HG03432 (cell line): ENCODE data around the gene SH3BP4.

Source experiments
- ATAC-seq: cut with Tn5 transposase; IDR thresholded peaks from one replicate; pipeline ENCODE4 v1.9.1; 2021; ENCODE audit warnings: mild to moderate bottlenecking, moderate library complexity; ENCODE audit not compliant: unreplicated experiment

SH3BP4 gene, protein sequence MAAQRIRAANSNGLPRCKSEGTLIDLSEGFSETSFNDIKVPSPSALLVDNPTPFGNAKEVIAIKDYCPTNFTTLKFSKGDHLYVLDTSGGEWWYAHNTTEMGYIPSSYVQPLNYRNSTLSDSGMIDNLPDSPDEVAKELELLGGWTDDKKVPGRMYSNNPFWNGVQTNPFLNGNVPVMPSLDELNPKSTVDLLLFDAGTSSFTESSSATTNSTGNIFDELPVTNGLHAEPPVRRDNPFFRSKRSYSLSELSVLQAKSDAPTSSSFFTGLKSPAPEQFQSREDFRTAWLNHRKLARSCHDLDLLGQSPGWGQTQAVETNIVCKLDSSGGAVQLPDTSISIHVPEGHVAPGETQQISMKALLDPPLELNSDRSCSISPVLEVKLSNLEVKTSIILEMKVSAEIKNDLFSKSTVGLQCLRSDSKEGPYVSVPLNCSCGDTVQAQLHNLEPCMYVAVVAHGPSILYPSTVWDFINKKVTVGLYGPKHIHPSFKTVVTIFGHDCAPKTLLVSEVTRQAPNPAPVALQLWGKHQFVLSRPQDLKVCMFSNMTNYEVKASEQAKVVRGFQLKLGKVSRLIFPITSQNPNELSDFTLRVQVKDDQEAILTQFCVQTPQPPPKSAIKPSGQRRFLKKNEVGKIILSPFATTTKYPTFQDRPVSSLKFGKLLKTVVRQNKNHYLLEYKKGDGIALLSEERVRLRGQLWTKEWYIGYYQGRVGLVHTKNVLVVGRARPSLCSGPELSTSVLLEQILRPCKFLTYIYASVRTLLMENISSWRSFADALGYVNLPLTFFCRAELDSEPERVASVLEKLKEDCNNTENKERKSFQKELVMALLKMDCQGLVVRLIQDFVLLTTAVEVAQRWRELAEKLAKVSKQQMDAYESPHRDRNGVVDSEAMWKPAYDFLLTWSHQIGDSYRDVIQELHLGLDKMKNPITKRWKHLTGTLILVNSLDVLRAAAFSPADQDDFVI

GRCh38 chr2:234951664-234952269, at the start of gene SH3BP4:
SH3BP4 (plus strand) TSS chr2:234952017; CDS start chr2:235035003, 82,986 bp downstream.
- ATAC-seq, result no peak

DNA sequence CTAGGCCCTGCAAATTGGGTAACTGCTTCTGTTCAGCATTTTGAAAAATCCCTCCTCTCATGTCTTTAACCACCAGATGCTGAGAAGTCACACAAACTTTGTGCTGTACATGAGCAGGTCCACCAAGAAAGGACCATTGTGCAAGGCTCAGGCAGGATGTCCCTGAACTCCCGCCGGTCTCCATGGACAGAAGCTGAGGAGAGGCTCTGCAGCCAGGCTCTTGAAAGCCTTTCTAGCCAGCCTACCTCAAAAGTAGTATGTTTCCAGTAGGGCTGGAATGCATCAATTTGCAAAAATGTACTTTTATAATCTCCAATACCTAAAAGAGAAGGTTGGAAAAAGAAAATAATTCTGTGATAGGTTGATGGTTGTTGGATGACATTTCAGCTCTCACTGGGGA, 47.0 kb upstream of the SH3BP4 start:
- ATAC-seq, result no peak

- no peak for ATAC-seq
Observed at GRCh38 chr2:234905547-234906265, 46.1 kb upstream of the SH3BP4 start.

DNA sequence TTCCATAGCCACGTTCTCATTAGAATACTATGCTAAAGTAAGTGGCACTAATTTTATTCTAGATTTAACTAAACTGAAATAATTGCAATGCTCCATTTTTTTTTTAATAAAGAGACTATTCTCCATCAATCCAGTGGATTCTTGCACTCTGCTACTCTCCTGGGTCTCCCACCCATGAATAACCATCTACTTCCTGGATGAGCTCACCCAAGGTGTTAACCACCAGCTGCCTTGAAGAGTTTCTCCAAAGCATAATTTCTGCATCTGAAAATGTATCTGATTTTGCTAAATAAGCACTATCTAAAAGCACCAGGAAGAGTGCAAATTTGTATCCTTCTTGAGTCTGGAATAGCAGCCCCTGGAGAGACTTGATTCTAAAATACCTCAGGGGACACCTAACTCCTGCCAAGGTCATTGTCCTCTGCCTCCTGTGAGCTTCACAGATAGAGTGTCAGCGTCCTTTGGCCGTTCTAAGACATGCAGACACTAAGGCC, 41.6 kb upstream of the SH3BP4 start:
- ATAC-seq, result no peak

- no peak for ATAC-seq
Observed at GRCh38 chr2:234911271-234911670, 40.5 kb upstream of the SH3BP4 start.

GRCh38 chr2:234912437-234912836, 39.4 kb upstream of the SH3BP4 start:
- ATAC-seq, result no peak

- no peak for ATAC-seq
Observed at GRCh38 chr2:234913208-234913626, 38.6 kb upstream of the SH3BP4 start.

GRCh38 chr2:234914371-234915154, 37.3 kb upstream of the SH3BP4 start:
- no peak for ATAC-seq

- no peak for ATAC-seq
Observed at GRCh38 chr2:234916674-234917073, 35.1 kb upstream of the SH3BP4 start.

DNA sequence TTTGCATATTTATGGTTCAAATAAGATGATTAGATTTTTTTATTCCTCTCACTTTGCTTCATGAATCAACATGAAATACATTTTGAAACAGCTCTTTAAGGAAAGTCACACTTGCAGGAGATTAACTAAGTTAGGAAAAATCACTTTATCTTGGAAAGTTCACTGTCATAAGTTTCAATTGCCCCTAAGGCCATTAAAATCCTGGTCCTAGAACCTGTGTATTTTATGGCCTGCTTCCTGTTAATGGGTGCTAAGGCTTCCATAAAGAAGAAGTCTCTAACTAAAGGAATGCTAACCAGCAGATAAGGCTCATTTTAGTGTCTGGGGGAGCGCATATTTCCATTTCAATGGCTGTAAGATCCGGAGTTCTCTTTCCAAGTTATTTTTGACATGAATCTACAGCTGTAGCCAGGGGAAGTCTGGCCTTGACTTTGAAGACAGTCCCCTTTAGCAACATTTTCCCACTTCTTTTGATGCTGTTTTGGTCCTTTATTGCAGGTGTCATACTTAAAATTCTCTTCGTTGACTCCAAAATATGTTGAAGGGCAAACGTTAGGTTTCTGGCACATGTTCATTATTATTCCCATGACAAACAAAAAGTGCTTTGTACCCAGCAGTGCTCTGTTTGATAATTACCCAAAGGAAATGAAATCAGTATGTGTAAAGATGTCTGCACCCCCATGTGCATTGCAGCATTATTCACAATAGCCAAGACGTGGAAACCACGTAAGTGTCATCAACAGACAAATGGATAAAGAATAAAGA, 34.4 kb upstream of the SH3BP4 start:
- no peak for ATAC-seq

- ATAC-seq, result no peak
Observed at GRCh38 chr2:234919711-234920110, 32.1 kb upstream of the SH3BP4 start.

DNA sequence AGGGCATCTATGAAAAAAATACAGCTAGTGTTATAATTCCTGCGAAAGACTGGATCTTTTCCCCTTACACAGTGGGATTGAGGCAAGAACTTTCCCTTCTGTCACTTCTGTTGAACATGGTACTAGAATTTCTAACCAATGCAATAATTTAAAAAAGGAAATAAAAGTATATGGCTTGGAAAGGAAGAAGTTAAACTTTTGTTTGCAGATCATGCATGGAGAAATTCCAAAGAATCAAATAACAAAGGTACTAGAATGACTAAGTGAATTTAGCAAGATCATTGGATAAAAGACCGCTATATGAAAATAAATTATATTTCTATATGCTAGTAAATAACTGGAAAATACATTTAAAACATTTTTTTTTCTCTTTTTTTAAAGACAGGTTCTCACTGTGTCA, 31.0 kb upstream of the SH3BP4 start:
- no peak for ATAC-seq

DNA sequence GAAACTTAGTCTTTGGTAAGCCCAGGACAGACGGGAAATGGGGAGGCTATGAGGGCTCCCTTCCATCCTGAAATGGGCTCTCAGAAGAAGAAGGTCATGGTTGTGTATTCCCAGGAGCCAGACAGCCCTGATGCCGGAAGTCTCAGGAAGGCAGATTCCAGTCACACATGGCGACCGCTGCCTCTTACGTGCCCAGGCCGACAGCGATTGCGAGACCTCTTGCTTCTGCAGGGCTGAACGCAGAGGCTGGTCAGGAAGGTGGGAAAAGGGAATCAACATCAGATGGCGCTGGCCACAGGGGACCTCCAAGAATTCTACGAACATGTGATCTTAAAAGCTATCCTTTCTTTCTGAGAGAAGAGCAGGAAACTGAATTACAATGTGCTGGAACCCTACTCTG, 22.8 kb upstream of the SH3BP4 start:
- no peak for ATAC-seq

- ATAC-seq, result no peak
Observed at GRCh38 chr2:234930397-234930796, 21.4 kb upstream of the SH3BP4 start.

GRCh38 chr2:234931371-234931770, 20.4 kb upstream of the SH3BP4 start:
- no peak for ATAC-seq

- ATAC-seq, result no peak
Observed at GRCh38 chr2:234932591-234933168, 19.1 kb upstream of the SH3BP4 start.

DNA sequence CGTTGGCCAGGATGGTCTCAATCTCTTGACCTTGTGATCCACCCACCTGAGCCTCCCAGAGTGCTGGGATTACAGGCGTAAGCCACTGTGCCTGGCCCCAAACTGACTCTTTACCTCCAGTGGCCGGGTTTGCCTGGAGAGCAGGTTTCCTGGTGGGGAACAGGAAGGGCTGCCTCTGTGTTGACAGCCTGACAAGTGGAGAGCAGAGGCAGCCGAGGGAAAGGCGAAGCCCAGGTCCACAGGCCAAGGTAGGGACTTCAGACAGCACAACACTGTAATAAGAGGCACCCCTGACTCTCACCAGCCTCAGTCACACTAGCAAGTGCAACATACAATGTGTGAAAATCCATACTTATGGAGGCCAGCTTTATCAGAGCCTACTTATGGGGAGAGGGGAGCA, 16.5 kb upstream of the SH3BP4 start:
- ATAC-seq, result no peak

GRCh38 chr2:234939576-234939975, 12.2 kb upstream of the SH3BP4 start:
- no peak for ATAC-seq

DNA sequence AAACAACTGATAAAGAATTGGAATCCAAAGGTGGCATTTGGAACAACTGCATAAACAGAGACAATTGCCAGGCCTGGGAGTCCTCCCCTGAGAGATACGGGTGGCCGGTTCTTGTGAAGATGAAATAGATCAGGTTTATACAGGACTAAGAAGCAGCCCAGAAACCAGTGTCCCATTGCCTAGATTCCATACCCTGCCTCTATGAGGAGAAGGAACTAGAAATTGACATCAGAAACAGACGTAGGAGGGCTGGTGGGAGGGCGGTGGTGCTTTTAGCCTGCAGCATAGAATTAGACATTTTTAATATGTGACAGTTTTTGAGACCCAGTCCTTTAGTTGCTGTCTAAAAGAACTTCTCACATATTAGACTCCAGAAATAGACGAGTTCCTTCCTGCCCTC, 11.8 kb upstream of the SH3BP4 start:
- no peak for ATAC-seq
